HG02852 (cell line): ENCODE results near the gene SPARCL1.
A peak's percentile ranks its signal among the peaks of the same experiment; 100 is the strongest.

Source experiments
- ATAC-seq: cut with Tn5 transposase; IDR thresholded peaks from one replicate; pipeline ENCODE4 v1.9.1; 2021; ENCODE audit warnings: mild to moderate bottlenecking, moderate library complexity; ENCODE audit not compliant: unreplicated experiment

SPARCL1 gene

DNA sequence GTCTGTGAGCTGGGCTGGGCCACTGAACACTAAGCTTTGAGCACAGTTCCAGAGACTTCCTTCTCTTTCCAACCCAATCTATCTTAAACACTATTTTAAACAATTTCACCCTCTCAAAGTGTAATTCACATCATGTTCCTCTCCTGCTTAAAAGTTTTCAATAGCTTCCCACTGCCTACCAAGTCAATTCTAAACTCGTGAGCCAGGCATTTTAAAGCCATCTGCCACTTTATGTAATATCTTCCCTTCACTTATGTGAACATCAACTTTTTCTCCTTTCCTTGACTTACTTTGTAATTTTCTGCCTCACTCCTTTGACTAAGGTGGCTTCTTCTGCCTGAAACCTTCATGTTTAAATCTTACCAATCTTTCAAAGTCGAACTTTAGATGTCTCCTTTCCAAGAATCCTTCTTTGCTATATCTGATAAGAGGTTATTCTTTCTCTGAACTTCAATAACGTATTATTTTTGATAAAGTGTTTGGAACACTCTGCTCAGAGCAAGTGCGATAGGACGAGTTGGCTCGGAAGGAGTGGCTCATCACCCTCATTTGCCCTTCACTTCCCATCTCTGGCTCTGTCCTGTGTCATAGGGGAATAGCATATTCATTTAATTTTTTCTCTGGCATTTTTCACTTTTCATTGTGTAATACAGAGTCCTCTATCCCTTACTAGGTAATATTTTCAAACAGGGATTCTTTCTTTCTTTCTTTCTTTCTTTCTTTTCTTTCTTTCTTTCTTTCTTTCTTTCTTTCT is 13.0 kb upstream of the SPARCL1 start:
- no peak for ATAC-seq

DNA sequence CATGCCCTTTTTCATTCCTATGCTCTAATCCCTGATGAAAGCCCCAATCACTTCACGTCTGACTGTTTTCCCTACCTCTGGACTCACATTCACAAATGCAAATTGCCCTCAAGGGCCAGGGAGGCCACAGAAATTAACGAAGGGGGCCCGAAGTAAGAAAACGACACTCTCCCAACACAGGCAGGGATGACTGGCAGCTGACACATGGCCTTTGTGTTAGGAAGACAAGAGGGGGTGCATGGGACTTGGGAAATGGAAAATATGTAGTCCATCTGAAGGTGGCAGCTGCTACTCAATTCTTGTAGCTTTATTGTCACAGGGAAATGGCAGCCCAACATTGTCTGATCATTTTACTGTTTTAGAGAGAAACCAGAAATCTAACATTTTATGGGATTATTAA is 12.3 kb upstream of the SPARCL1 start:
- no peak for ATAC-seq

DNA sequence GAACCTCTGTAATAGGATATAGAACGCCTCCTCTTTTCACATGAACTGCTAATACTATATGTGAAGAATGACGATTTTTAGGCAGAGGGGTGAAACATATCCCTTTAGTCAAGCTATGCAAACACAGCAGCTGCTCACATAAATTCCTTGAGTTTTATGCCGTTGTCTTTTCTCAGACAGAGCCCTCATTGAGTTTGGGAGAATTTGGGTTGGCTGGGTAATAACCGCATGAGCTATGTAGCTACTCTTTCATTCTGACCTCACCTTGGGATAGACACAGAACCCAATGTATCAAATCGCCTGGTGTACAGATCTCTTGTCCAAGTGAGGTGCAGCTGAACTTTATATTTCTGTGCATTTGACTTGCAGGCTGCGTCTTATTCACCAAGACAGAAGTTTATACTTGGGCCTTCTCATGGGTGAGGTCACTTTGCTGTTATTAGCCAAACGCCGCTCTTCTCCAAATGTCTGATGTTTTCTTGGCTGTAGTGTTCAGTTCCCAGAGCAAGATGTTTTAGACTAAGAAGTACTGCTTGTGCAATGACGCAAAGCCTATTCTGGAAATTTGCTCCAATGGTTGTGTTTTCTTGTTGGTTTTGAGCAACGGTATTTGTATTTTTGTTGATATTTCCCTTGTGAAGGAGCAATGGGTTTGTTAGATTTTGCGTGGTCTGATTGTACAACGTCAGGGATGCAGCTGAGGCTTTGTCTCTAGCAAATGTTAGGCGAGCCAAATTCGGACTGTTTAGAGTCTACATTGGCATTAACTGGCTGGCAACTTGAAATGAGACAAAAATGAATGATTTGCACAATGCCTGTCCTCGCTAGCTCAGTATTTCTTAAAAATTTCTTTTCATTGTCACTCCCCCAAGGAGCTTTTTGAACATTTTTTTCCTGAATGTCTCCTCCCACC is 11.2 kb upstream of the SPARCL1 start:
- ATAC-seq: no peak

DNA sequence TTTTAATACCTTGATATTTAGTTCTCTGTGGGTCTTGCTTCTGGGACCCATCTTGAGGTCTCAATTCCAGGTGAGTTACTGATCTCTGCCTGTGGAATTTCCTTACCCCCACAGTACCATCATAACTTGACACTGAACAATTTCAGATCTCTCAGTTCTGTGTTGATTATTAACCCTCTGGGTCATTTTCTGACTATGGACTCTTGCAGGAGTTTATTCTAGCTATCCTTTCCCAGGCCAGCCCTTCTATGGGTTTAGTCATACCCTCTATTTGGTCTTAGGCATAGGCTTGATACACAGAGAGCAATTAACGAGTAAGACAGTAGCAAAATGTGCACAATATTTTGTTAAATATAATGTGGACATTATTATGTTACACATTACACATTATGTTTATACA is 3.7 kb upstream of the SPARCL1 start:
- no peak for ATAC-seq

DNA sequence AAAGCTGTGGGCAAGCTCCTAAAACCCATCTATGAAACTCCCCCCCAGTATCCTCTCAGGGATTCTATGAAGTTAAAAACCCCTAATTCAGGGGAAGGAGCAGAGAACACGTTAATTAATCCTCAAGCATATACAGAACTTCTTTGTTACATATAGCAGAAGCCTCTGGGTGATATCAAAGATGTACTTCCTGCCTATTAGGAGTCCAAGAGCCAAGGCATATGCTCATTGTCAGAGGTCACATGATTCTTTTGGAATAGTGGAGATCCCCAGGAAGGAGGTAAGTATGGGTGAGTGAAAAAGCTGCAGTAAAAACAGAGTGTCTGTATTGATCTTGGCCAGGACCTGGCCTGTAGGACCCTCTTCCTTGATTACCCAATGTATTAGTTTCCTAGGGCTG is 2.9 kb upstream of the SPARCL1 start:
- no peak for ATAC-seq

DNA sequence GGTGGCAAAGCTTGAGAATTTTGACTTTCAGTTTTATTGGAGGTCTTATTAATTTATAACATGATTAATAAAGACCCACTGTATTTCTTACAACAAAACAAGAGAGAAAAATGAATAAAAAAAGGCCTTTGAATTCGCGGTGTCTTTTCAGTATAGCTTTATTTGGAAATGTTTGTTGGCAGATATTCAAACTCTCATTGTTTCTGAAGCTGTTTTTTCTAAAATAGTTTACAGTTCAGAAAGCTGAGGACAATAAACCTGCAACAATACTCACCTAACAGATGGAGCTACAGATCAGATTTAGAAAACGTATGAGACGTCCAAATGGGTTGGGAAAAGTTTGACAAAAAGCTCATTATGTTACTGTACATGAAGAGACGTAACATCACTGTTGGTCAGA is 2.4 kb upstream of the SPARCL1 start:
- ATAC-seq: no peak

DNA sequence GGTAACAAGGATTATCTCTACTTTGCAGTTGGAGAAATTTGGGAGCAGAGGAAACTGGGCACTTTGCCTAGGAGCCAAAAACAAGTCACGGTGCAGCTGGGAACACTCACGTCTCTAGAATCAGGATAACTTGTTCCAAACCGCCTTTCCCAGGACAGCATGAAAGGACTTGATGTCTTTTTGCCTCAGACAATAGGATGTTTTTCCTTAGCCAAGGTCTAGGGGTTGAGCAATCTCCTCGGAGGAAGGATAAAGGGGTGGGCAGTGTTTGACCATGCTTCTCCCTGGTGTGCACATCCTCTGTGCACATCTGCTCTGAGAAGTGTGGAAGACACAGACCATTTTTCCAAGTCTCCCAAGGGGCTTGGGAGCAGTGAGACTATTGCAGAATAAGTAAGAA is 1.7 kb upstream of the SPARCL1 start:
- ATAC-seq: no peak

DNA sequence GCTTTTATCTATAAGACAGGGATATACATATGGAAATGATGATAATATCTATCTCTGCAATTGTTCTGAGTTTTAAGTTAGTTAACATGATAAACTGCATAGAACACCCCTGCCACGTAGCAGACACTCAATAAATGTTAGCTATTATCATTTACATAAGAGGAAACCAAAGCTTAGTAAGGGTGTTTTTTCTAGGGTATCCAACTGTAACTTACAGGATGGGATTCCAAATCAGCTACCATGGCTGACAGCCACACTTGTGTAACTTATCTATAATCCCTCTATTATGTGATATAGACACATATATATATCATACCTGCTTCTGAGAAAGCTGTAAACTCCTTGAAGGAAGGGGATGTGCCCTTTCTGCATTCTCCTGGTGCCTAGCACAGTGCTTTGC is 1.1 kb upstream of the SPARCL1 start:
- ATAC-seq: no peak

DNA sequence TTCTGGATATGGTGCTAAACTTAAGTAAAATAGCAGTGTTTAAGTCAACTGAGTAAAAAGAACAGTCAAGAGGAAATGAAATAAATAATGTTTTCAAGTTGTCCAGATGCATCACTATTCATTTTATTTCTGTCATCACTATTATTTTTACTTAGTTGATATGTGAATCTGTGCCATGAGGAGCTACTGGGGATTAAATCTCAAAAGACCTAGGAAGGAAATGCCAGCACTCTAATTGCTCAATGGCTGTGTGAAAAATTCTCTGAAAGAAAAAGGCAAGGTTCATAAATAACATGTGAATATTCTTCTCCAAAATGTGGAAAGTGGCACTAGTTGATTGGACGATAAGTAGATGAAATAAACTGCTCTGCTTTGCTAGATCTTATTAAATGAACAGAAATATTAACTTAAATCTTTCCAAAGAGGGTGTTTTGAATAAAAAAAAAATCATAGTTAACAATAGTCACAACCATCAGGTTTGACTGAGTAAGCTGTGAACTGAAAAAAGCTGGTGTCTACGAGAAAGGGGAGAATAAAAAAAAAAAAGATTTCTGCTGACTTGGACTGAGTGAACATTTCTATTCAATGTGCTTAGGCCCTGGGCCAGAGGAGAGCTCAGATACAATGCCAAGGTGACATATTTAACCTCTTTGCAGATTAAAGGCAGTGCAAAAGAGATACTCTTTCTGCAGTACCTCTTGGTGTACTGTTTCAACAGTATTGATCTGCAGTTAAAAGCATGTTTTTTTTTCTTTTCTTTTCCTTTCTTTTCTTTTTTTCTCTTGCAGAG is 1.6 kb downstream of the SPARCL1 start:
- ATAC-seq: no peak

DNA sequence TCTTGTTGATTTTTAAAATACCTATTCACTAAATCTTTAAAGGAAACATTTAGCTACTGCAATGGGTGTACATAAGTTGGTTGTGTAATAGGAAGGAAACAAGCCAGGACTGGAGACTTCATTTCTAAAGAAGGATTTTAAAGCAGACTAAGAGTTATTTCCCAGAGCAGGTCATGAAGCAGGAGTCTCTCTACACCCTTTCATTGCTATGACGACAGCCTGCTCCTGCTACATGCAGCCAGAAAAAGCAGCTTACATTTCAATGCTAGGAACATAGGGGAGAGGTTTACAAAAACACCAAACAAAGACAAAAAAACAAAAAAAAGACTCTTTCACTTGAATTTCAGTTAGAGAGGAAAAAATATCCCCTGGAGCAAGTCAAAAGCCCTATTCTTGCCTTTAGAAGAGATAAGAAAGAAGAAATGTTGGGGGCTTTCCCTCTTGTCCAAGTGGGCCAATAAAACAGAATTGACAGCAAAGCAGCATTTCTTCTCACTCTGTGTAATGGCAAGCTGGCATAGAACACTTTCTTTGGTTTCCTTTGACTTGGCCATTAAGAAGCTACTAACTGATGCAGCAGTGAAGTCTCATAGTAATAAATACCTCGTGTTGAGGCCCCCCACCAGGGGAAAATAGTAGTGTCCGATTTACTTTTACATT is 3.4 kb downstream of the SPARCL1 start:
- ATAC-seq: no peak

DNA sequence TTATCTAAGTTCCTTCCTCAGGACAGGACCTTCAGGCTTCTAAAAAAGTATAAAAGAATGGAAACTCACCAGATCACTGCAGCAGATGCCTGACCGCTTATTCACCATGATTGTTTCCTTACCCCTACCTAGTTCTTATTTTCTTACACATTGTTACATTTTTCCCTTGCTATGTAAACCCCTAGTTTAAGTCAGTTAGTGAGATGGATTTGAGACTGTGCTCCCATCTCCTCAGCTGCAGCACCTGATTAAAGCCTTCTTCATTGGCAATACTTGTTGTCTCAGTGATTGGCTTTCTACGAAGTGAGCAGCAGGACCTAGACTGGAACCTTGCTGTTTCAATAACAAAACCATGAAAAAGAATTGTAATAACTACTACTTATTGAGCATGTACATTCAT is 4.7 kb downstream of the SPARCL1 start:
- ATAC-seq: no peak

DNA sequence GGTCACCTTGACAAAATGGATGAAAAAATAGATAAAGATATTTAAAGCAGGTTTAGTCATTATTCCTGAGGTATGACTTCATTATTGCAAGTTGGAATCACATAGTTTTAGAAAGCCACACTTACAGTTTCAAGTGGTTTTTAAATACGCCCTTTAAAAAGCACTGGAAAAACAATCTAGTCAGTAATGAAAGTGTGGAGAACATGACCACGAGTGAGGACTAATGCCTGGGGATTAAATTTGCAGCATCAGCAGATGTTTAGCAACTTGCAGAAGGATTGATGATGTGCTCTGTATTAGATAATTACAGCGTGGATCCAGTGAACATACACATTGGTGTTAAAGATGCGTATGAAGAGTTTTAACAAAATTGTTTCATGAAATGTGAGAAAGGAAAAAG is 5.9 kb downstream of the SPARCL1 start:
- no peak for ATAC-seq

DNA sequence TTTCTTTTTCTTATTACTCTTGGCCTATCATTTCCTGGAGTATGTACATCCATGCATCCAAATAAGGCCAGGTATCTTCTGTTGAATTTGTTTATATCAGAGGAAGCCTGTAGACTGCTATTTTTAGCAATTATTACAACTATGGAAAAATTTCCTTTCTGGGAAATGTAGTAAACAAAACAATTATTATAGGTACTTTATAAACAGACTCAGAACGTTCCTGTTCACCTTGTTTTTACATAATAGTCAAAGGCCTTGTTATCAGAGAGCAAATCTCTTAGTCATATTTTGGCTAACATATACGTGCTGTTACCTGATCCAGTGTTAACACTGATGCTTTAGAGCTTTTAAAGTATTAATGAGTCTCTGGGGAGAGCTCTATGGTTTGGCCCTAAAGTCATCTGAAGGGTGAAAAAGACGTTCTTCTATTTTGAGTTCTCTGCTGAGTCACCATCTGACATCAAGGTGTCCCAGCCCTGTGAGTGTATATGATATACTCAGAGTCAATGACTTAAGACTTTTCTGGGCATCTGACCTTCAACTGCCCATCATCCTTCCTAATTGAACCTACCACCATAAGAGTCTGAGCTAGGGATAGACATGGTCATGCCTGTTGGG is 7.3 kb downstream of the SPARCL1 start:
- peak; percentile 67 for ATAC-seq

DNA sequence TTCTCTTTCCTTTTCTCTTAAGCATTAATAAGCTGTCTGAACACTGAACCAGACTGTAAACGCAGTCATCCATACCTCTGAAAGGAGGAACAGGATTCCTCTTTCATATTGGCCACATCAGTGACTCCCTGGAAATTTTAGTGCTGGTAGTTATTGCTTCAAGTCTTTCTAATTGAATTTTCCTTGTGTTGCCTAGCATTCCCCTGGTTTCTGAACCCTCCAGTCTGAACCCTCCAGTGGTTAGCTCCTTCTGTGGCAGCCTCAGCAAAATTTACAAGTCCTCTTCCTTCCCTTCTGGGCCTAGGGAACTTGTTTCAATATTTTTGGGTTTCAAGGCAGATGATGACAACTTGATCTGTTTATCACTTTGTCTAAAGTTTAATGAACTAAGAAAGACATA is 7.9 kb downstream of the SPARCL1 start:
- no peak for ATAC-seq

DNA sequence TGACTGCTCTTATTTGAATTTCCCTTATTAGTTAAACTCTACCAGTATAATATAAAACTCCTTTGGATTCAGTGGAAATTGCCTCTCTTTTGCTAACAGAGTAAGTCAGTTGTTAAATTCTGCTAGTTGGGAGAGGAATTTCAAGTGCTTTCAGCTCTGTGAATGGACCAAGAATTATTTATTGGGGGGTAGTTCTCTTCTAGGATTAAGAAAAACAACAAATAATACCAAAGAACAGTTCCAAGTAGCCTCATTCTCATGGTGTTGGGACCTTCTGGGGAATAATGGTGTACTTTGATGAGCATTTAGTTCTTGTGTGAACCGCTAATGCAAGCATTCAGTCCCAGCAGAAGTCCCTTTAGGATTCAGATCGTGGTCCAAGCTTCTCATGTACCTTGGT is 11.6 kb downstream of the SPARCL1 start:
- ATAC-seq: no peak

DNA sequence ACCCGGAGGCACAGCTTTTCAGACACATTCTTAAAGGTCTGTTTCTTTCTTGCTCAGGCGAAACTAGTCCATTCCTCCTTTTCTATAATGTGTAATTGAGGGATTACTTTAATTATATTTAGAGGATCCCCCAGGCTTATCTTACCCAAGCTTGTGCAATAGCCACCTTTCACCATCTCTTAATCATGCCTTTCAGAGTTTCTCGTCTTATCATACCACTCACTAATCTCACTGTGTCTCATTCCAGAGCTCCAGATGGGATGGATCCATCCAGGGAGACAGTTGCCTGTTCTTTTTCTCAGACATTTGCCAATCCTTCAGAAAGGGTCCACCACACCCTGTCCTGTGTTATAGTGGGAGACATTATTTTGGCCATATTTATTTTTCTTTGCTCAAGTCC is 12.5 kb downstream of the SPARCL1 start:
- ATAC-seq: no peak

DNA sequence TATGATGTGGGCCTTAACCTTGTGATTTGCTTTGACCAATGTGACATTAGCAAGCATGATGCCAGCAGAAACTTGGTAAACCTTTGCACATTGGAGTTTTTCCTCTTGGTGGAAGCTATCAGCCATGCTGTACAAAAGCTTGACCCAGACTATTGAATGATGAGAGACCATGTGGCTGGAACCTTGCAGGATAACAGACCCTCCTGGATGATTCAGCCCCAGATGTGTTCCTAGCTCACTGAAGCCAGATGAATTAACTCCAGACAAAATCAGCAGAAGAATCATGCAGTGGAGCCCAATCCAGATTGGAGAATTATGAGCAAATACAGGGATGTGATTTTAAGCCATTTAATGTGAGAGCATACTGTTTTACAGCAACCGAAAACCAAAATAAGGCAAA is 16.8 kb downstream of the SPARCL1 start:
- no peak for ATAC-seq

DNA sequence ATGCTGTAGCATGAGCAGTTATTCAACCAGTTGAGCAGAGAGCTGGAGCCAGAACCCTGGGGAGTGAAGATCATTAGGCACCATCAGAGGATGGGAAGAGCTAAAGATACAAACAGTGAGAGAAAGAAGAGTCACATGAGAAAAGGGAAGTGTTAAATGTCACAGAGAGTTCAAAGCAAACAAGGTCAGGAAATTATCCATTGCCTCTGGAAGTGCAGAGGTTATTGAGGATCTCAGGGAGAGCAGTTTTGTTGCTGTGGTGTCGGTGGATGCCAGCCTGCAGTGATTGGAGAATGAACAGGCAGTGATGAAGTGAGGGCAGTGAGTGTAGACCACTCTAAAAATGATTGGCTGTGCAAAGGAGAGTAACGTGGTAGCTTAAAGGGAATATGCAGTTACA is 17.7 kb downstream of the SPARCL1 start:
- ATAC-seq: no peak

DNA sequence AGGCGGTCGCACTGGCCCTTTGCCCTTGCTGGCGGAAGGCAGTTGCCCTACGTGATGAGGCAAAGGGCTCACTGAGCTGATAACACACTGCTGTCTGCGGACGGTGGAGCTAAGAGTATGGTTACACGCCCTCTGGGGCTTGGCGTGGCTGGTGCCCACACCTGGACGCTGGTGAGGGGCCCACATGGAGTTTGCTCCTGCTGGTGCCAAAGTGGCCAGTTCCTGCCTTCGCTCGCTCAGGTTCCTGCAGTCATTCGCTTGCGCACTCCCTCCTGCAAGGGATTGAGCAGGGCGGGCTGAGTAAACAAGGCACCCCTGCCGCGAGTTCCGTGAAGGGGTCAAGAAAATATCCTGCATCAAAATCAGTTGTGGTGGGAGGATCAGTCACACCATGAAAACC is 18.4 kb downstream of the SPARCL1 start:
- ATAC-seq: no peak

DNA sequence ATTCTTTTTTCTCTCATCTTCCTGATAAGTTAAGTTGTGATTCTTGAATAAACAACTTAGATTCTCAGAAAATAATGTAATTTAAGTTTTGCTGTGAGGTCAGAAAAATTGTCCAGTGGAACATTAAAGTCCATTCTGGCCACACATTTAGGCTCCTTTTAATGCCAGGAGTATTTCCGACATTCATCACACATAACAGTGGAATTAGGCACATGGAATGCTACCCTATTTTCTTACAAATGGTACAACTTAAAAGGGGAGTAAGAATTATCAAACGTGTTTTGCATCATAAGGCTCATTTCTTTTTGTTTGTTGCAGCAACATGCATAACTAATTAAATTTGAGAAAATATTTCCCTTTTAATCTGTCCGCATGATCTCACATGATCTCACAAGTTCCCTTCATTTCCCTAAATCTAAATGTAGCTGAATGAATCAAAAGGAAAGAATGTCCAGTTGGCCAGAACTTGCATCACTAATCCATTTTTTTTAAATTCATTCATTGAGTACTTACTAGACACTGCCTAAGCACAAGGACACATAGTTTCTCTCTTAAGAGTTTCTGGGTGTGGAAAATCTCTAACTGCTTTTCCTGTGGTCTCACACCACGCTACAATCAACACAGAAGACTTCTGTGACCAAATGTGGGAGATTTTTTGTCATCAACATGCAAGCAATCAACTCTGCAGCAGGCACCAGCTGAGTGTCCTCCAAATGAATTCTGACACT is 22.0 kb downstream of the SPARCL1 start:
- no peak for ATAC-seq
